WTC11 (cell line): Measurements from ENCODE around the gene TMEM151A. TPM values are rescaled to one million over a fixed set of nuclear protein-coding genes. Genes with fewer than 3 reads are reported as not detected.

Source experiments
- ATAC-seq: fragments of 200-7000 bp; cut with Tn5 transposase; 2 replicates; pipeline ENCODE4 v1.10.0; 2021; ENCODE audit warnings: mild to moderate bottlenecking, moderate library complexity
- CTCF ChIA-PET: fragments of 300-600 bp; sonication (Branson Sonifier 250); formaldehyde crosslinking; loops from one replicate; lab custom pipeline; 2021; ENCODE audit warnings: antibody characterized with exemption; lab: Charles Lee
- POLR2A ChIA-PET: fragments of 350-600 bp; sonication (Branson Sonifier 250); formaldehyde crosslinking; loops from one replicate; lab custom pipeline; 2021; ENCODE audit warnings: antibody characterized with exemption; lab: Charles Lee
- DNase-seq: peaks from one replicate; pipeline ENCODE4 v3.0.0; 2021; ENCODE audit warnings: low spot score
- H3K27ac Mint-ChIP-seq: 2 replicates; pipeline ENCODE4 v1.8.0; 2021; ENCODE audit warnings: mixed read lengths
- H3K27me3 Mint-ChIP-seq: 2 replicates; pipeline ENCODE4 v1.8.0; 2021; ENCODE audit warnings: low read depth, mild to moderate bottlenecking, moderate library complexity, mixed read lengths
- H3K36me3 Mint-ChIP-seq: 2 replicates; pipeline ENCODE4 v1.8.0; 2021; ENCODE audit warnings: mixed read lengths
- H3K4me1 Mint-ChIP-seq: 2 replicates; pipeline ENCODE4 v1.8.0; 2022; ENCODE audit warnings: mixed read lengths
- H3K4me3 Mint-ChIP-seq: 2 replicates; pipeline ENCODE4 v1.8.0; 2021; ENCODE audit warnings: mild to moderate bottlenecking, moderate library complexity, mixed read lengths
- H3K9me3 Mint-ChIP-seq: 2 replicates; pipeline ENCODE4 v1.8.0; 2021; ENCODE audit warnings: mixed read lengths
- ARID4B ChIP-seq: sonication (generic); formaldehyde crosslinking; IDR thresholded peaks from 2 replicates; pipeline ENCODE4 v1.8.0; 2023; ENCODE audit warnings: missing genetic modification reagents, mild to moderate bottlenecking, borderline replicate concordance
- ATF1 ChIP-seq: sonication (generic); formaldehyde crosslinking; IDR thresholded peaks from 2 replicates; pipeline ENCODE4 v1.8.1; 2023; ENCODE audit warnings: mild to moderate bottlenecking, moderate library complexity, missing genetic modification reagents
- ATF2 ChIP-seq: sonication (generic); formaldehyde crosslinking; IDR thresholded peaks from 2 replicates; pipeline ENCODE4 v1.8.1; 2022; ENCODE audit warnings: low read depth, missing genetic modification reagents, borderline replicate concordance
- ATF6 ChIP-seq: sonication (generic); formaldehyde crosslinking; IDR thresholded peaks from 2 replicates; pipeline ENCODE4 v1.8.1; 2023; ENCODE audit warnings: mild to moderate bottlenecking, missing genetic modification reagents
- ERG ChIP-seq: fragments of 250-450 bp; sonication (Bioruptor Pico); IDR thresholded peaks from 2 replicates; pipeline ENCODE4 v1.8.0; 2021; ENCODE audit warnings: mild to moderate bottlenecking
- HMGA2 ChIP-seq: fragments of 250-450 bp; sonication (Bioruptor Pico); IDR thresholded peaks from 2 replicates; pipeline ENCODE4 v1.4.0; 2021; ENCODE audit warnings: mild to moderate bottlenecking, moderate library complexity
- MAX ChIP-seq: sonication (generic); formaldehyde crosslinking; IDR thresholded peaks from 2 replicates; pipeline ENCODE4 v1.8.0; 2022; ENCODE audit warnings: mild to moderate bottlenecking, missing genetic modification reagents
- MXD4 ChIP-seq: fragments of 250-450 bp; sonication (Bioruptor Pico); IDR thresholded peaks from 2 replicates; pipeline ENCODE4 v1.8.0; 2021; ENCODE audit warnings: mild to moderate bottlenecking, moderate library complexity, borderline replicate concordance
- MYBL2 ChIP-seq: sonication (generic); formaldehyde crosslinking; IDR thresholded peaks from 2 replicates; pipeline ENCODE4 v1.8.1; 2023; ENCODE audit warnings: mild to moderate bottlenecking, moderate library complexity, missing genetic modification reagents
- NFATC4 ChIP-seq: fragments of 250-450 bp; sonication (Bioruptor Pico); IDR thresholded peaks from 2 replicates; pipeline ENCODE4 v1.9.0; 2021; ENCODE audit warnings: mild to moderate bottlenecking
- NR2C2 ChIP-seq: sonication (generic); formaldehyde crosslinking; IDR thresholded peaks from 2 replicates; pipeline ENCODE4 v1.8.0; 2022; ENCODE audit warnings: mild to moderate bottlenecking, missing genetic modification reagents
- PRDM15 ChIP-seq: sonication (generic); formaldehyde crosslinking; IDR thresholded peaks from 2 replicates; pipeline ENCODE4 v1.8.0; 2022; ENCODE audit warnings: missing genetic modification reagents
- SMAD3 ChIP-seq: sonication (generic); formaldehyde crosslinking; IDR thresholded peaks from 2 replicates; pipeline ENCODE4 v1.8.0; 2022; ENCODE audit warnings: missing genetic modification reagents, mild to moderate bottlenecking, borderline replicate concordance
- SMAD4 ChIP-seq: sonication (generic); formaldehyde crosslinking; IDR thresholded peaks from 2 replicates; pipeline ENCODE4 v1.8.0; 2022; ENCODE audit warnings: mild to moderate bottlenecking, missing genetic modification reagents
- ZNF232 ChIP-seq: sonication (generic); formaldehyde crosslinking; IDR thresholded peaks from 2 replicates; pipeline ENCODE4 v1.8.0; 2022; ENCODE audit warnings: mild to moderate bottlenecking, missing genetic modification reagents
- ZNF671 ChIP-seq: fragments of 250-450 bp; sonication (Bioruptor Pico); IDR thresholded peaks from 2 replicates; pipeline ENCODE4 v1.8.0; 2021; ENCODE audit warnings: mild to moderate bottlenecking
- ZSCAN18 ChIP-seq: fragments of 250-450 bp; sonication (Bioruptor Pico); IDR thresholded peaks from 2 replicates; pipeline ENCODE4 v2.1.2; 2022; ENCODE audit warnings: mild to moderate bottlenecking, moderate library complexity
- total RNA-seq: library from RNA; stranded (reverse); gene quantifications from 3 replicates; pipeline ENCODE4 v1.2.3, GENCODE V29; 2021

The TMEM151A gene
- total RNA-seq, 1 experiment from 2014 or later: 2.2 TPM

- no peak for TF ChIP-seq MXD4 (CRISPR knock-in tag)
- TF ChIP-seq MAX (CRISPR knock-in tag): no peak
- TF ChIP-seq SMAD3 (CRISPR knock-in tag): no peak
- TF ChIP-seq NR2C2 (CRISPR knock-in tag): no peak
Observed at GRCh38 chr11:66259956-66260355, 31.7 kb upstream of the TMEM151A start (continued).

- no peak overlapping the region for H3K4me3 Mint-ChIP-seq
- ATAC-seq: no peak
- ChIA-PET POLR2A (interaction anchor here (0.7 kb wide), 1 partner anchor 10 kb away, joined by 3 read pairs; no protein-coding TSS in a partner anchor), CTCF (interaction anchor here (0.7 to 1.9 kb wide), 4 partner anchors 21 to 210 kb away, joined by 3 to 6 read pairs (median 4); partner anchors contain the start of gene YIF1A)
- no peak for DNase-seq
- H3K36me3 Mint-ChIP-seq: peaks cover 41% of the 10 kb centered on the region
- TF ChIP-seq ATF6 (no peak), ZNF671 (no peak), ATF1 (CRISPR knock-in tag) (no peak), NFATC4 (CRISPR knock-in tag) (no peak), ZSCAN18 (CRISPR knock-in tag) (no peak), SMAD4 (no peak)
- no peak overlapping the region for H3K27ac Mint-ChIP-seq
- no peaks in the 10 kb centered on the region for H3K27me3 Mint-ChIP-seq
- H3K4me1 Mint-ChIP-seq: peaks cover 10% of the 10 kb centered on the region
- H3K9me3 Mint-ChIP-seq: no peaks in the 10 kb centered on the region
Observed at GRCh38 chr11:66261578-66261977, 30.1 kb upstream of the TMEM151A start.

- POLR2A ChIA-PET: no interaction called here
- Mint-ChIP-seq H3K4me3 (no peak overlapping the region), H3K9me3 (no peaks in the 10 kb centered on the region)
- TF ChIP-seq ATF1 (CRISPR knock-in tag): no peak
- no peak for TF ChIP-seq ZNF232 (CRISPR knock-in tag)
- no peak for TF ChIP-seq ARID4B (CRISPR knock-in tag)
- no peak for TF ChIP-seq ATF2 (CRISPR knock-in tag)
- TF ChIP-seq HMGA2: no peak
- TF ChIP-seq ERG (CRISPR knock-in tag): no peak
- no peak for TF ChIP-seq PRDM15 (CRISPR knock-in tag)
- TF ChIP-seq MYBL2: no peak
- TF ChIP-seq, all 79 proteins: peak for 0
- peaks cover 12% of the 10 kb centered on the region for H3K4me1 Mint-ChIP-seq
- H3K27ac Mint-ChIP-seq: no peak overlapping the region
- CTCF ChIA-PET: interaction anchor here (1.0 to 1.9 kb wide), 2 partner anchors 49 to 211 kb away, joined by 3 to 5 read pairs; no protein-coding TSS in a partner anchor
- peaks cover 43% of the 10 kb centered on the region for H3K36me3 Mint-ChIP-seq
- ATAC-seq (no peak), DNase-seq (no peak)
- no peaks in the 10 kb centered on the region for H3K27me3 Mint-ChIP-seq
Observed at GRCh38 chr11:66262191-66262590, 29.5 kb upstream of the TMEM151A start.
